Glomerular visceral epithelial cell (primary cell): Measurements from ENCODE around the gene MARCHF10.

Experiments used
- DNase-seq: peaks from one replicate; pipeline ENCODE4 v3.0.0-alpha.2; 2016; ENCODE audit errors: extremely low spot score

The MARCHF10 gene

GRCh38 chr17:62676952-62677596 is 131.0 kb downstream of the MARCHF10 start:
- no peak for DNase-seq

GRCh38 chr17:62676231-62676943 is 131.7 kb downstream of the MARCHF10 start:
- no peak for DNase-seq

GRCh38 chr17:62675701-62676100 is 132.4 kb downstream of the MARCHF10 start:
- no peak for DNase-seq

DNA sequence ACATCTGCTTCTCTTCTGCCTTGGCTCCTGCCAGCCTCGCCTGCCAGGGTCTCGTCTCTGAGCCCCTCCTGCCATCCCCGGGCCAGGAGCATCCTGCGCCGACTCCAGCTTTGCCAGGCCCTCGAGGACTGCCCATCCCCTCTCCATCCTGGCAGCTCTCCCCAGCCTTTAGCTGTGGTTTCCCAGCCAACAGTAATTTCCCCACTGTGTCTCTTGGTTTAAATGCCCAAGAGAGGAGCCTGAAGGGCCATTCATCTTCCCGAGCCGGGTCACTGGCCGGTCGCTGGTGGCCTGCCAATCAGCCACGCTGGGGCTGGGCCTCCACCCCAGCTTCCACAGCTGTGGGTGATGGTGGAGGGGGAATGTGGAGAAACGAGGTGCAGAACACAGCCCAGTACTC is 132.9 kb downstream of the MARCHF10 start:
- no peak for DNase-seq

GRCh38 chr17:62674841-62675240 is 133.3 kb downstream of the MARCHF10 start:
- no peak for DNase-seq

DNA sequence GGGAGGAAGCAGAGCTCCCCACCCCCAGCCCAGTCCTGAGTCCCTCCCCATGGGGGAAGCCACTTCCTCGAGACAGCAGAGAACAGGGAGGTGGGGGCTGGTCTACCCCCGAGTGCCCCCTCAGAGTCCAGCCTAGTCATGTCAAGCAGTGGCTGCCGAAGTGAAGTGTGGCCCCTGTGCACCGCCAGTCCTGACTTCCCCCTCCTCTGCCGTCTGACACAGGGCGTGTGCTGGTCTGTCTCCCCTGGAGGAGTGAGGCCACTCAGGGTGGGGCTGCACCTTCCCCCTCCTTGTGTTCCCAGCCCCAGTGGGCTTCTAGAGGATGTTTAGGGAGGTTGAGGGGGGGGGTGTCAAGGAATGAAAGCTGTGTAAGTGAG is 133.8 kb downstream of the MARCHF10 start:
- no peak for DNase-seq

DNA sequence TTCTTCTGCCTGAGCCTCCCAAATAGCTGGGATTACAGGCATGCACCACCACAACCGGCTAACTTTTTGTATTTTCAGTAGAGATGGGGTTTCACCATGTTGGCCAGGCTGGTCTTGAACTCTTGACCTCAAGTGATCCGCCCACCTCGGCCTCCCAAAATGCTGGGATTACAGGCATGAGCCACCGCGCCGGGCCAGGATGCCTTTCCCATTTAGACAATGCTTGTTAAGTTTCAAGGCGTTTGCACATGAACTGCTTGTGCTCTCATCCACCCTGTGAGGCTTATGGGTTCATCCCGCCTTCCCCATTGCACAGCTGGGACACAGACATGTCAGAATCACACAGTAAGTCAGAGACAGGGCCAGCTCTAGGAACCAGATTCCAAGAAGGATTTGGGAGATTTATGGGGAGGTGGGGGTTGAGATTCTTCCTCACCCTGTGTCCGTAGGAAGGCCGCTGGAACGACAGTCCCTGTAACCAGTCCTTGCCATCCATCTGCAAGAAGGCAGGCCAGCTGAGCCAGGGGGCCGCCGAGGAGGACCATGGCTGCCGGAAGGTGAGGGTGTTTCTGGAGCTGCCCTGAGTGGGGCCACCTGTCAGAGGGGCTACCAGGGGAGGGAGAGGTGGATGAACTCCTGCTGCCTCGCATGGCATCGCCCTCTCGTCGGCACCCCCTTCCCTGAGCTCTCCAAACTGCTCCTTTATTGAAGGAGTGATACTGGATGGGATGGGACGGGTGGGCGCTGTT is 134.3 kb downstream of the MARCHF10 start:
- DNase-seq, result no peak

DNA sequence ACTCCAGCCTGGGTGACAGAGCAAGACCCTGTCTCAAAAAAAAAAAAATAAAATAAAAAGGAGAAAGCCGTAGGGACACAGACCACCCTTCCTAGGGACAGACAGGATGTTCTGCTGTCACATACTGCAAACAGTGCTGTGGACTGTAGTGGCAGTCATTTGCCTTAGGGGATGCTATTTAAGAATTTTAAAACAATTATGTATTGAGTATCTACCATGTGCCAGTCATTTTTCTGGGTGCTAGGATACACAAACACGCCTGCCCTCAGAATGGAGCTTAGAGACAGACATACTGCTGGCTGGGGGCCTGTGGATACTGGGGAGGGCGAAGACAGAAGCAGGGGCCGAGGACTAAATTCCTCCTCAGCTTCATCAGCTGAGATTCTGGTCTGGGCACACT is 135.2 kb downstream of the MARCHF10 start:
- no peak for DNase-seq

DNA sequence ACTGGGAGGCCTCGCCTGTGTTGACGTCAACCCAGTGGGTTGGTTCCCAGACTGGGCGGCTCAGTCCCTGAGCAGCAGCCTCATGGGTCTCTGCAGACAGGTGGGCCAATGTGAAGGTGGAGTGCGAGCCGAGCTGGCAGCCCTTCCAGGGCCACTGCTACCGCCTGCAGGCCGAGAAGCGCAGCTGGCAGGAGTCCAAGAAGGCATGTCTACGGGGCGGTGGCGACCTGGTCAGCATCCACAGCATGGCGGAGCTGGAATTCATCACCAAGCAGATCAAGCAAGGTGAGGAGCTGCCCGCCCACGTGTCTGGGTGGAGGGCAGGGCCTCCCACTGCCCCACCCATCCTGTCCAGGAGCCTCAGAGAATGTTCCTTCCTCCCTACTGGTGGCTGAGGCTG is 136.6 kb downstream of the MARCHF10 start:
- DNase-seq, result no peak

GRCh38 chr17:62670202-62670821 is 137.8 kb downstream of the MARCHF10 start:
- DNase-seq, result no peak

DNA sequence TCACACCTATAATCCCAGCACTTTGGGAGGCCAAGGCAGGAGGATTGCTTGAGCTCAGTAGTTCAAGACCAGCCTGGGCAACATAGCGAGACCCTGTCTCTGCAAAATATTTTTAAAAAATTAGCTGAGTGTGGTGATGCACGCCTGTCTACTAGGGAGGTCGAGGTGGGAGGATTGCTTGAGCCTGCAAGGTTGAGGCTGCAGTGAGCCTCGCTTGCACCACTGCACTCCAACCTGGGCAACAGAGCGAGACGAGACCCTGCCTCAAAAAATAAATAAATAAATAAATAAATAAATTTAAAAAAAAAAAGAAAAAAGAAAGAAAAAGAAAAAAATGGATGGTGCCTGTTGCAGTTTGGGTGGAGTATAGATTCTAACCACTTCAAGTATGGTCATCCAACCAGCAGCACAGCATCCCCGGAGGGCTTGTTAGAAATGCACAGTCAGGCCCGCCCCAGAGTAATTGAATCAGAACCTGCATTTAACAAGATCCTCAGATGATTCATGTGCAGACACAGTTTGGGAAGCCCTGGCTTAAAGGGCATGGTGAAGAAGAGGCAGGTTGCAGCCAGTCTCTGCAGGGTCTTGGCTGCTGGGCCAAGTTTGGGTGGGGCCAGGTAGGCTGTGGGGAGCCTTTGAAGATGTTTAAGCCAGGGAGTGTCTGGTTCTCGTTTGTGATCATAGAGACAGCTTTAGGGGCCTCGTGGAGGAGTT is 139.9 kb downstream of the MARCHF10 start:
- no peak for DNase-seq

- DNase-seq, result no peak
Observed at GRCh38 chr17:62666801-62667591, 141.1 kb downstream of the MARCHF10 start.

DNA sequence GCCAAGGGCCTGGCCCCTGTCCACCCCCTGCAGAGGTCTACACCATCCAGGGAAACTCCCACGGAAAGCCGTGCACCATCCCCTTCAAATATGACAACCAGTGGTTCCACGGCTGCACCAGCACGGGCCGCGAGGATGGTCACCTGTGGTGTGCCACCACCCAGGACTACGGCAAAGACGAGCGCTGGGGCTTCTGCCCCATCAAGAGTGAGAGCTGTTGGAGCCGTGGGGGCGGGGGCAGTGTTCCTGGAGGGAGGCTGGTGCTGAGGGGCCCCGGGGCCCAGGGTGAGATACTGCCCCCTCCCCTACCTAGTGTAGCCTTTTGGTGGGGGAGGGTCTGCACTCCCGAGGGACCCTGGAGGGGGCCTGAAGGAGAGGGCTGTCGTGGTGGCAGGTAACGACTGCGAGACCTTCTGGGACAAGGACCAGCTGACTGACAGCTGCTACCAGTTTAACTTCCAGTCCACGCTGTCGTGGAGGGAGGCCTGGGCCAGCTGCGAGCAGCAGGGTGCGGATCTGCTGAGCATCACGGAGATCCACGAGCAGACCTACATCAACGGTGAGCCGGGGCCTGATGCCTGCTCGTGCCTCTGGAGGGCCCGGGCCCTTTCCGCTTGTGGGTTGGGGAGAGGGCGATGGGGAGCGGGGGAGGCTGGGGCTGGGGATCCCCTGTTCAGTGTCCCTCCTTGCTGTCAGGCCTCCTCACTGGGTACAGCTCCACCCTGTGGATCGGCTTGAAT is 141.9 kb downstream of the MARCHF10 start:
- no peak for DNase-seq

- no peak for DNase-seq
Observed at GRCh38 chr17:62665599-62665998, 142.5 kb downstream of the MARCHF10 start.

- no peak for DNase-seq
Observed at GRCh38 chr17:62664336-62665120, 143.6 kb downstream of the MARCHF10 start.

DNA sequence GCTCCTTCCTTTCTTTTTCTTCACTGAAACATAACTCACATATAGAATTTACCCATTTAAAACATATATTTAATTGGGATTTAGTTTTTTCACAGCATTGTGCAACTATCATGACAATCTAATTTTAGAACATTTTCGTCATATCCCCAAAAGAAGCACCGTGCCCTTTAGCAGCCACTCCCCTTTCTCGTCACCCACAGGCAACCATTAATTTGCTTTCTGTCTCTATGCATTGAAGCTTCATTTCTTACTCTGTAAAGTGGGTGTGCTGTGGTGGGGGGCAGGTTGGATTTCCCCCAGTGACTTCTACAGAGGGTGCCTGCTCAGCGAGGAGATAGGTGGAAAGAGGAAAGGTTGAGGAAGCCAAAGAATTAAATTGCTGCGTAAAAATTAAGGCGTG is 144.8 kb downstream of the MARCHF10 start:
- DNase-seq, result no peak

DNA sequence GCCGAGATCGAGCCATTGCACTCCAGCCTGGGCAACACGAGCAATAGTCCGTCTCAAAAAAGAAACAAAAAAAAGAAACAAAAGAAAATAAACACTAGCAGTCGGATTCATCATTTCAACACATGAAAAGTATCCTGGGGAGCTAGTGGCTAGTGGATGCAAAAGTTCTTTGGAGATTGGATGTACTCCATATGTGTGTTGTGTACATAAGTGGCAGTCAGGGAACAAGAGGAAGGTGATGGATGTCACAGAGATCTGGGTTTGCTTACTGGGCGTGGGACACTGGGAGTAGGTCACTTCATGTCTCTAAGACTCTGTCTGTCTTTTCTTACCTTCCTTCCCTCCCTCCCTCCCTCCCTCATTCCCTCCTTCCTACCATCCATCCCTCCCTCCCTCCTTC is 145.3 kb downstream of the MARCHF10 start:
- no peak for DNase-seq

GRCh38 chr17:62661337-62661736 is 146.8 kb downstream of the MARCHF10 start:
- no peak for DNase-seq

DNA sequence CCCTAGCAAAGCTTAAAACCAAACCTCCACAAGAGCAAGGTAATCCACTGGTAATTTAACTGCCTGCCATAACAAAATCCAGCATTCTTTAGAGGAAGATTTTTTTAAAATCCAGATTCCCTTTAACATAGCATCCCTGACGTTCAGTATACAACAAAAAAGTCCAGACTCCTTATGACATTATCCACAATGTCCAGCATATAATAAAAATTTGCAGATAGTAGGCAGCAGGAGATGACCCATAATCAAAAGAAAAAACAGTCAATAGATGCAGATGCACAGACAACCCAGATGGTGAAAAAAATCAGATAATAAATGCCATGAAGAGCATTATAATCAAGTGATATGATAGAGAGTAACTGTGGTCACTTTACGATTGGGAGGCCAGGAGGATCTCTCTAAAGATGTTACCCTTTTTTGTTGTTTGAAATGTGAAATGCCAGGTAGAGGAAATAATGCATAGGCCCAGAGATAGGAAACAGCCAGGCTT is 147.4 kb downstream of the MARCHF10 start:
- no peak for DNase-seq
